Subcutaneous adipose tissue (tissue), 4 donors: ENCODE results near the gene LRCOL1. TPM values are rescaled to one million over a fixed set of nuclear protein-coding genes. Genes with fewer than 3 reads are reported as not detected.

Source experiments
- CTCF ChIP-seq: fragments of 450-650 bp; IDR thresholded peaks from one replicate; pipeline ENCODE4 v1.5.1; 2016; ENCODE audit warnings: low read depth, mild to moderate bottlenecking, control low read depth, antibody characterized with exemption, moderate library complexity
- total RNA-seq, 4 donors: library from RNA; depleted of rRNA; stranded (reverse); fragments of >200 nt; gene quantifications; one replicate each; pipeline ENCODE4 v1.1.0, GENCODE V29; 2016

Gene LRCOL1
- total RNA-seq, 4 donors from 2014 or later: 2.1 TPM; not detected in 3

- TF ChIP-seq CTCF: no peak
These were observed 24.1 kb upstream of the LRCOL1 start for GRCh38 chr12:132634411-132634990.

GRCh38 chr12:132633901-132634300, 23.5 kb upstream of the LRCOL1 start:
- no peak for TF ChIP-seq CTCF

GRCh38 chr12:132633398-132633797, 23.0 kb upstream of the LRCOL1 start:
- no peak for TF ChIP-seq CTCF

GRCh38 chr12:132632521-132633228, 22.3 kb upstream of the LRCOL1 start:
- TF ChIP-seq CTCF: no peak

GRCh38 chr12:132631666-132632065, 21.3 kb upstream of the LRCOL1 start:
- TF ChIP-seq CTCF: no peak

- no peak for TF ChIP-seq CTCF
These were observed 20.3 kb upstream of the LRCOL1 start for GRCh38 chr12:132630672-132631071.

GRCh38 chr12:132629330-132629729, 18.9 kb upstream of the LRCOL1 start:
- TF ChIP-seq CTCF: no peak
